Right lobe of liver (tissue), 4 donors: ENCODE results near the gene PLS3.

Experiments
- CTCF ChIP-seq, 4 donors: fragments of 200-600 bp in 3 of 4; fragments of 450-650 bp in 1 of 4; IDR thresholded peaks; one replicate each; pipeline versions ENCODE4 v1.5.1 to v1.8.0; 2016 to 2022; ENCODE audit warnings: antibody characterized with exemption in 4 of 4, mild to moderate bottlenecking in 2 of 4
- POLR2A ChIP-seq: fragments of 450-650 bp; IDR thresholded peaks from one replicate; pipeline ENCODE4 v1.6.1; 2017; ENCODE audit warnings: antibody characterized with exemption, mild to moderate bottlenecking
- donor health status: DM: no; HTN: no; CAD: no.
- donor health status: DM: no; HTN: no; CAD: no.
- donor health status: DM: no; HTN: yes; CAD: no.

GRCh38 chrX:115560978-115561604, at the start of gene PLS3:
- TF ChIP-seq CTCF (IDR thresholded peaks at IDR 0.05) (no peak), POLR2A (peak; percentile 86)
